H1 (cell line): ENCODE measurements around the gene SH3PXD2A. TPM values are rescaled to one million over a fixed set of nuclear protein-coding genes. Genes with fewer than 3 reads are reported as not detected.
A peak's percentile ranks its signal among the peaks of the same experiment; 100 is the strongest.

Experiments
- CTCF ChIA-PET: fragments of 300-600 bp; sonication (Branson Sonifier 250); formaldehyde crosslinking; loops from one replicate; lab custom pipeline; 2021; ENCODE audit not compliant: partially characterized antibody; lab: Charles Lee
- POLR2A ChIA-PET: fragments of 300-600 bp; sonication (Branson Sonifier 250); formaldehyde crosslinking; loops from one replicate; lab custom pipeline; 2021; ENCODE audit warnings: inconsistent platforms; ENCODE audit not compliant: partially characterized antibody; lab: Charles Lee
- DNase-seq, 2 experiments: peaks; one replicate each; pipeline versions ENCODE4 v3.0.0 to v3.0.0-alpha.2; 2010 to 2022; ENCODE audit warnings: low spot score in 2 of 2, low read depth in 1 of 2, mixed read lengths in 1 of 2
- FAIRE-seq: peaks from 2 replicates; lab custom pipeline; 2011; peaks lifted over from hg19 to GRCh38; lab: Jason Lieb, UNC
- H2AFZ ChIP-seq: 2 replicates; pipeline ENCODE4 v1.8.1; 2012; ENCODE audit warnings: low read length, inconsistent platforms
- H2AK5ac ChIP-seq: 2 replicates; pipeline ENCODE4 v1.6.1; 2013; ENCODE audit warnings: low read depth, low read length
- H2BK120ac ChIP-seq: replicated peaks from 2 replicates; pipeline ENCODE3; 2013; ENCODE audit warnings: low read depth, low read length, inconsistent platforms
- H2BK12ac ChIP-seq: 2 replicates; pipeline ENCODE4 v1.6.1; 2013; ENCODE audit warnings: low read depth, low read length
- H2BK15ac ChIP-seq: 2 replicates; pipeline ENCODE4 v1.6.1; 2013; ENCODE audit warnings: low read length
- H2BK20ac ChIP-seq: 2 replicates; pipeline ENCODE4 v1.6.1; 2013; ENCODE audit warnings: low read length
- H2BK5ac ChIP-seq: 2 replicates; pipeline ENCODE4 v1.6.1; 2013; ENCODE audit warnings: low read depth, low read length
- H3K14ac ChIP-seq: 2 replicates; pipeline ENCODE4 v1.6.1; 2013; ENCODE audit warnings: inconsistent platforms; ENCODE audit not compliant: insufficient read length
- H3K18ac ChIP-seq: 2 replicates; pipeline ENCODE4 v1.6.1; 2013; ENCODE audit warnings: low read length; ENCODE audit errors: extremely low read depth
- H3K23ac ChIP-seq: 2 replicates; pipeline ENCODE4 v1.6.1; 2013; ENCODE audit warnings: inconsistent platforms; ENCODE audit not compliant: insufficient read length
- H3K23me2 ChIP-seq: 2 replicates; pipeline ENCODE4 v1.6.1; 2013; ENCODE audit warnings: low read depth, low read length
- H3K27ac ChIP-seq: 2 replicates; pipeline ENCODE4 v1.6.1; 2011; ENCODE audit warnings: low read depth, low read length, inconsistent platforms
- H3K27me3 ChIP-seq, 4 experiments: replicated peaks in 1 of 4; 1 replicate in 1 of 4; 2 replicates in 3 of 4; pipeline versions ENCODE4 v1.6.1 to v1.8.1; 2011 to 2013; ENCODE audit warnings: low read length in 3 of 4, mild to moderate bottlenecking in 3 of 4, inconsistent platforms in 2 of 4, mixed read lengths in 2 of 4, moderate library complexity in 1 of 4; ENCODE audit not compliant: control insufficient read depth in 3 of 4, insufficient read depth in 3 of 4; ENCODE audit errors: extremely low read depth in 1 of 4
- H3K36me3 ChIP-seq, 4 experiments: 2 replicates each; pipeline versions ENCODE4 v1.6.1 to v1.8.1; 2011 to 2013; ENCODE audit warnings: mild to moderate bottlenecking in 4 of 4, low read length in 3 of 4, moderate library complexity in 2 of 4, control low read depth in 1 of 4, inconsistent platforms in 1 of 4; ENCODE audit not compliant: insufficient read depth in 4 of 4, control insufficient read depth in 2 of 4
- H3K4ac ChIP-seq: replicated peaks from 2 replicates; pipeline ENCODE3; 2013; ENCODE audit warnings: low read length, low read depth, mixed read lengths, inconsistent platforms; ENCODE audit not compliant: insufficient read length
- H3K4me1 ChIP-seq, 4 experiments: replicated peaks in 1 of 4; 1 replicate in 1 of 4; 2 replicates in 3 of 4; pipeline versions ENCODE4 v1.6.1 to v1.8.1; 2011 to 2013; ENCODE audit warnings: low read length in 3 of 4, inconsistent platforms in 2 of 4, mixed read lengths in 1 of 4; ENCODE audit not compliant: insufficient read depth in 4 of 4, control insufficient read depth in 3 of 4
- H3K4me2 ChIP-seq, 2 experiments: 2 replicates each; pipeline versions ENCODE4 v1.6.1 to v1.8.1; 2011 to 2013; ENCODE audit warnings: low read depth in 2 of 2, low read length in 2 of 2, control low read depth in 1 of 2, inconsistent platforms in 1 of 2, mild to moderate bottlenecking in 1 of 2; ENCODE audit not compliant: insufficient read depth in 1 of 2
- H3K4me3 ChIP-seq, 4 experiments: fragments of 200-600, 300-600 bp in 1 of 4; sonication (generic), shearing (Covaris generic), sonication (Bioruptor Twin) in 1 of 4; 2 replicates each; pipeline versions ENCODE4 v1.5.1 to v1.8.1; 2011 to 2016; ENCODE audit warnings: low read length in 4 of 4, low read depth in 3 of 4, control low read depth in 2 of 4, inconsistent platforms in 2 of 4, mild to moderate bottlenecking in 2 of 4, mixed read lengths in 1 of 4, moderate library complexity in 1 of 4; ENCODE audit not compliant: insufficient read depth in 2 of 4; ENCODE audit errors: extremely low read depth in 1 of 4
- H3K56ac ChIP-seq: replicated peaks from 2 replicates; pipeline ENCODE3; 2013; ENCODE audit warnings: low read depth, mild to moderate bottlenecking, mixed read lengths, low read length, inconsistent platforms; ENCODE audit not compliant: insufficient read length
- H3K79me1 ChIP-seq: 2 replicates; pipeline ENCODE4 v1.6.1; 2013; ENCODE audit warnings: low read depth, low read length, control low read depth
- H3K79me2 ChIP-seq, 2 experiments: 2 replicates each; pipeline versions ENCODE4 v1.6.1 to v1.8.1; 2012 to 2013; ENCODE audit warnings: low read length in 2 of 2, mild to moderate bottlenecking in 2 of 2, inconsistent platforms in 1 of 2; ENCODE audit not compliant: insufficient read depth in 2 of 2, control insufficient read depth in 1 of 2
- H3K9ac ChIP-seq, 4 experiments: replicated peaks in 1 of 4; 1 replicate in 1 of 4; 2 replicates in 3 of 4; pipeline versions ENCODE4 v1.6.1 to v1.8.1; 2011 to 2013; ENCODE audit warnings: low read depth in 3 of 4, low read length in 3 of 4, control low read depth in 2 of 4, mild to moderate bottlenecking in 2 of 4, moderate library complexity in 2 of 4, inconsistent platforms in 1 of 4; ENCODE audit errors: extremely low read depth in 1 of 4
- H3K9me3 ChIP-seq, 2 experiments: 2 replicates each; pipeline versions ENCODE4 v1.6.1 to v1.8.1; 2012 to 2013; ENCODE audit warnings: mild to moderate bottlenecking in 2 of 2, moderate library complexity in 2 of 2, control low read depth in 1 of 2, inconsistent platforms in 1 of 2, low read depth in 1 of 2, low read length in 1 of 2, mixed read lengths in 1 of 2; ENCODE audit not compliant: insufficient read depth in 2 of 2
- H4K20me1 ChIP-seq, 2 experiments: replicated peaks in 1 of 2; 2 replicates each; pipeline versions ENCODE3 to v1.8.1; 2011 to 2013; ENCODE audit warnings: inconsistent platforms in 2 of 2, low read length in 2 of 2, mild to moderate bottlenecking in 1 of 2; ENCODE audit not compliant: insufficient read depth in 2 of 2, control insufficient read depth in 1 of 2
- H4K5ac ChIP-seq: 2 replicates; pipeline ENCODE4 v1.6.1; 2013; ENCODE audit warnings: low read length, low read depth, mixed read lengths, inconsistent platforms; ENCODE audit not compliant: insufficient read length
- H4K8ac ChIP-seq: 2 replicates; pipeline ENCODE4 v1.8.0; 2013; ENCODE audit warnings: mild to moderate bottlenecking, moderate library complexity, low read length, inconsistent platforms; ENCODE audit not compliant: insufficient read depth; ENCODE audit errors: extremely low read depth
- H4K91ac ChIP-seq: replicated peaks from 2 replicates; pipeline ENCODE3; 2013; ENCODE audit warnings: low read length, mixed read lengths, inconsistent platforms; ENCODE audit not compliant: insufficient read length
- CBX8 ChIP-seq: fragments of 300-800, 300-1000 bp; sonication (generic); IDR thresholded peaks from 2 replicates; pipeline ENCODE4 v1.7.1; 2016; ENCODE audit warnings: low read depth, low read length, borderline replicate concordance
- JUN ChIP-seq: IDR thresholded peaks from 2 replicates; pipeline ENCODE4 v1.6.1; 2011; ENCODE audit warnings: low read depth, mild to moderate bottlenecking, improper control_type of control experiment, low read length
- KDM5A ChIP-seq: fragments of 200-600 bp; IDR thresholded peaks from 2 replicates; pipeline ENCODE4 v1.7.1; 2012; ENCODE audit warnings: mild to moderate bottlenecking, low read length, inconsistent platforms, mixed read lengths
- RAD21 ChIP-seq, 2 experiments: IDR thresholded peaks in 1 of 2; conservative IDR thresholded peaks in 1 of 2; 2 replicates each; pipeline ENCODE4 v1.6.1; 2011; ENCODE audit warnings: low read depth in 2 of 2, low read length in 2 of 2, improper control_type of control experiment in 1 of 2, inconsistent platforms in 1 of 2, mild to moderate bottlenecking in 1 of 2, moderate library complexity in 1 of 2
- RFX5 ChIP-seq: IDR thresholded peaks from 2 replicates; pipeline ENCODE4 v1.6.1; 2011; ENCODE audit warnings: low read depth, low read length, improper control_type of control experiment, borderline replicate concordance
- TAF7 ChIP-seq: optimal IDR thresholded peaks from 2 replicates; pipeline ENCODE3; 2011; ENCODE audit warnings: low read depth, mild to moderate bottlenecking, inconsistent platforms, low read length, moderate library complexity, borderline replicate concordance
- TEAD4 ChIP-seq: IDR thresholded peaks from 2 replicates; pipeline ENCODE4 v1.6.1; 2012; ENCODE audit warnings: low read depth, low read length, inconsistent platforms, mixed read lengths
- WGBS, 2 experiments: shearing (Covaris generic) in 1 of 2; methylation state at CpG; one replicate each; pipeline versions ENCODE4 v1.1.6 to v1.1.7; 2013 to 2015; ENCODE audit warnings: low lambda C conversion rate in 2 of 2, mixed read lengths in 2 of 2, inconsistent platforms in 1 of 2, low coverage in 1 of 2, missing lambda C conversion rate in 1 of 2; ENCODE audit not compliant: insufficient replicate concordance in 2 of 2, insufficient coverage in 1 of 2, insufficient read length in 1 of 2; ENCODE audit errors: extremely low coverage in 1 of 2, missing lambda C conversion rate in 1 of 2; 5-methylcytosine and 5-hydroxymethylcytosine counted together
- polyA plus RNA-seq, 7 experiments: library from polyadenylated mRNA; depleted of rRNA in 3 of 7; stranded (reverse) in 5 of 7; unstranded in 2 of 7; fragments of >200 nt in 5 of 7; fragments of 200-250 nt in 2 of 7; gene quantifications; 1 replicate in 5 of 7; 2 replicates in 1 of 7; 4 replicates in 1 of 7; pipeline versions ENCODE4 v1.2.1 to v1.2.3, GENCODE V29; 2011 to 2013; ENCODE audit warnings: missing spikeins in 2 of 7, mixed read lengths in 2 of 7
- total RNA-seq: library from RNA; stranded (reverse); fragmentation: NEBNext Ultra II Directional; extraction: Animal tissue kit (Norgen Biotek cat#: 25700); gene quantifications from 2 replicates; pipeline ENCODE4 v1.2.1, GENCODE V29; 2021

The SH3PXD2A gene
- total and polyA plus RNA-seq, 2 of the 8 experiments (the other 6 are each of a cell fraction or from before 2014, with no cell fraction given), result 5.4 to 16.3 TPM

DNA sequence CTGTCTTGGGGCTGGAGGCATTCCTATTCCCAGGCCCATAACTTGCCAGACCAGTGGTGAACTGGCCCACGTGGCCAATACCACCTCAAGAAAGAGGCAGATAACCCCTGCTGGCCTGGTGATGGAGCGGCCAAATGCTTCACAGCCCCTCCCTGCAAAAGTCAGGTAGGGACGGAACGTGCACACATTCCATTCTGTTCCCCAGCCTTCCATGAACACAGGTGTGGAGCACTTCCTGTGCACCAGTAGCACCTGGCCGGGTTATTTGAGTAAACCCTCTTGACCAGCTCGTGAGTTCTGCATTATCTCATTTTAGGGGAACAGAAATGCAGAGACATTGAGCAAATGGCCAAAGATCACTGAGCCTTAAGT lies 134.4 kb downstream of the SH3PXD2A start:
- Histone ChIP-seq H3K4me2 (no peak overlapping the region), H3K14ac (no peak overlapping the region), H3K23ac (no peak overlapping the region), H4K8ac (no peak overlapping the region), H3K27ac (no peak overlapping the region), H3K27me3 (no peaks in the 10 kb centered on the region), H3K9me3 (no peaks in the 10 kb centered on the region), H3K4me3 (no peak overlapping the region), H3K79me2 (no peaks in the 10 kb centered on the region), H2BK20ac (no peak overlapping the region), H3K9ac (no peak overlapping the region), H3K79me1 (no peaks in the 10 kb centered on the region), H2AFZ (no peak overlapping the region), H2BK120ac (no peak overlapping the region), H3K36me3 (no peaks in the 10 kb centered on the region), H4K91ac (no peak overlapping the region), H3K18ac (no peak overlapping the region), H2BK12ac (no peak overlapping the region), H2AK5ac (no peak overlapping the region), H4K5ac (no peak overlapping the region), H2BK15ac (no peak overlapping the region), H4K20me1 (peaks cover 0 to 1% of the 10 kb centered on the region in 2 experiments), H3K4ac (no peak overlapping the region), H3K4me1 (peaks cover 0 to 5% (median 1%) of the 10 kb centered on the region in 4 experiments; a peak in 3 of 7 replicates), H2BK5ac (peak overlapping the region; percentile 63; the same call in 1 of the 2 replicates), H3K56ac (no peak overlapping the region), H3K23me2 (no peaks in the 10 kb centered on the region; the same call in 1 of the 2 replicates)
- POLR2A ChIA-PET, result no interaction called here
- no peak for TF ChIP-seq TAF7
- TF ChIP-seq CBX8, result no peak
- no peak for TF ChIP-seq KDM5A
- no peak for TF ChIP-seq RAD21 (IDR thresholded peaks at IDR 0.05 in 1 of 2, conservative IDR thresholded peaks at IDR 0.05 in 1 of 2; ENCODE audit: low read depth in 2 of 2, low read length in 2 of 2)
- TF ChIP-seq JUN, result no peak
- TF ChIP-seq TEAD4, result no peak
- TF ChIP-seq RFX5, result no peak
- no peak for FAIRE-seq
- CTCF ChIA-PET, result interaction anchor here (0.6 to 6.8 kb wide), 15 partner anchors 9 to 167 kb away, joined by 3 to 61 read pairs (median 4); partner anchors contain the start of gene SH3PXD2A
- DNase-seq, result no peak
- WGBS, 2 experiments, result 86% methylated on average over 6 of the region's 6 CpGs; no CpG with 5 or more reads in 1 of the 2 experiments
